ENCODE measurements around the gene TREH. TPM values are rescaled to one million over a fixed set of nuclear protein-coding genes. Genes with fewer than 3 reads are reported as not detected.

The TREH gene
- total RNA-seq (2022; extraction: Qiagen RNA extraction; ENCODE audit: low read depth): not detected in 5 replicates

GRCh38 chr11:118679483-118679882, at the start of gene TREH:
TREH (minus strand) TSS chr11:118679650; CDS start chr11:118679627, 23 bp downstream.

GRCh38 chr11:118607401-118608359, 71.8 kb downstream of the TREH start, which contains the start of gene PHLDB1:
PHLDB1 (plus strand) TSS chr11:118607615; CDS start chr11:118613837, 6,222 bp downstream.

Other genes starting within 250 kb of the TREH start
- 11.4 to 14.8 TPM (median 13.0 TPM) in 5 replicates for gene KMT2A, start 243.2 kb downstream of the TREH start, total RNA-seq (2022; extraction: Qiagen RNA extraction; ENCODE audit: low read depth)
- gene TTC36, start 152.2 kb downstream of the TREH start, total RNA-seq (2022; extraction: Qiagen RNA extraction; ENCODE audit: low read depth): not detected in 5 replicates
- gene TMEM25, start 148.5 kb downstream of the TREH start, total RNA-seq (2022; extraction: Qiagen RNA extraction; ENCODE audit: low read depth): 0.36 to 1.0 TPM (median 0.55 TPM) in 4 of 5 replicates, not detected in the other
- gene IFT46, start 113.7 kb downstream of the TREH start, total RNA-seq (2022; extraction: Qiagen RNA extraction; ENCODE audit: low read depth): 15.4 to 21.0 TPM (median 16.7 TPM) in 5 replicates
- 84.7 to 102 TPM (median 95.0 TPM) in 5 replicates for gene ARCN1, start 107.2 kb downstream of the TREH start, total RNA-seq (2022; extraction: Qiagen RNA extraction; ENCODE audit: low read depth)
- 7.0 to 10.2 TPM (median 8.8 TPM) in 5 replicates for gene PHLDB1, start 72.0 kb downstream of the TREH start, total RNA-seq (2022; extraction: Qiagen RNA extraction; ENCODE audit: low read depth)
- gene DDX6, start 111.5 kb upstream of the TREH start, total RNA-seq (2022; extraction: Qiagen RNA extraction; ENCODE audit: low read depth): 17.8 to 40.6 TPM (median 25.9 TPM) in 5 replicates
- 0.02 to 0.15 TPM (median 0.09 TPM) in 5 replicates for gene CXCR5, start 204.2 kb upstream of the TREH start, total RNA-seq (2022; extraction: Qiagen RNA extraction; ENCODE audit: low read depth)
- gene BCL9L, start 246.3 kb upstream of the TREH start, total RNA-seq (2022; extraction: Qiagen RNA extraction; ENCODE audit: low read depth): 63.1 to 252 TPM (median 184 TPM) in 5 replicates

All from A549 treated with ZK216348 at 1 μM for 4 hours (cell line).